HUDEP-2 (cell line): ENCODE data around the gene PTPRT.
A peak's percentile ranks its signal among the peaks of the same experiment; 100 is the strongest.

ENCODE experiments used
- DNase-seq, 76 experiments: peaks; one replicate each; lab custom pipeline; 2025; ENCODE audit not compliant: unreplicated experiment in 76 of 76; lab: John Stamatoyannopoulos, UW

PTPRT gene

GRCh38 chr20:42041000-42041565, 1148.6 kb downstream of the PTPRT start:
- no peak for DNase-seq

GRCh38 chr20:42027746-42028268, 1161.9 kb downstream of the PTPRT start:
- DNase-seq: no peak

- DNase-seq: no peak
These were observed 1163.1 kb downstream of the PTPRT start for GRCh38 chr20:42026599-42026998.

- DNase-seq: peak in 10 of 76 experiments; percentile 2 to 25 (median 8)
These were observed 1165.1 kb downstream of the PTPRT start for GRCh38 chr20:42024653-42025052.
